BLaER1 treated with 17β-estradiol and CSF1 and Interleukin-3, amounts not matched to agents 10 nM and 100 nM (cell line): ENCODE data around the gene MYO15A.
A peak's percentile ranks its signal among the peaks of the same experiment; 100 is the strongest.

ENCODE experiments used
- H3K27ac ChIP-seq, 11 experiments: shearing (Covaris generic); formaldehyde crosslinking; 2 replicates each; pipeline ENCODE4 v1.8.1; 2022
- H3K27me3 ChIP-seq, 11 experiments: shearing (Covaris generic); formaldehyde crosslinking; 2 replicates each; pipeline ENCODE4 v1.8.1; 2022
- H3K36me3 ChIP-seq, 11 experiments: shearing (Covaris generic); formaldehyde crosslinking; 2 replicates each; pipeline ENCODE4 v1.8.1; 2022
- H3K4me1 ChIP-seq, 10 experiments: shearing (Covaris generic); formaldehyde crosslinking; 2 replicates each; pipeline ENCODE4 v1.8.1; 2022
- H3K4me2 ChIP-seq, 11 experiments: shearing (Covaris generic); formaldehyde crosslinking; 2 replicates each; pipeline ENCODE4 v1.8.1; 2022
- H3K4me3 ChIP-seq, 10 experiments: shearing (Covaris generic); formaldehyde crosslinking; 2 replicates each; pipeline ENCODE4 v1.8.1; 2022
- H3K9ac ChIP-seq, 11 experiments: shearing (Covaris generic); formaldehyde crosslinking; 2 replicates each; pipeline ENCODE4 v1.8.1; 2022
- H3K9me3 ChIP-seq, 11 experiments: shearing (Covaris generic); formaldehyde crosslinking; replicated peaks in 1 of 11; 2 replicates each; pipeline ENCODE4 v1.8.1; 2022
- H4K20me1 ChIP-seq, 11 experiments: shearing (Covaris generic); formaldehyde crosslinking; 2 replicates each; pipeline ENCODE4 v1.8.1; 2022
- Cebpa-rat ChIP-seq, 11 experiments: shearing (Covaris generic); IDR thresholded peaks; 2 replicates each; pipeline ENCODE4 v1.8.1; 2022

MYO15A gene

DNA sequence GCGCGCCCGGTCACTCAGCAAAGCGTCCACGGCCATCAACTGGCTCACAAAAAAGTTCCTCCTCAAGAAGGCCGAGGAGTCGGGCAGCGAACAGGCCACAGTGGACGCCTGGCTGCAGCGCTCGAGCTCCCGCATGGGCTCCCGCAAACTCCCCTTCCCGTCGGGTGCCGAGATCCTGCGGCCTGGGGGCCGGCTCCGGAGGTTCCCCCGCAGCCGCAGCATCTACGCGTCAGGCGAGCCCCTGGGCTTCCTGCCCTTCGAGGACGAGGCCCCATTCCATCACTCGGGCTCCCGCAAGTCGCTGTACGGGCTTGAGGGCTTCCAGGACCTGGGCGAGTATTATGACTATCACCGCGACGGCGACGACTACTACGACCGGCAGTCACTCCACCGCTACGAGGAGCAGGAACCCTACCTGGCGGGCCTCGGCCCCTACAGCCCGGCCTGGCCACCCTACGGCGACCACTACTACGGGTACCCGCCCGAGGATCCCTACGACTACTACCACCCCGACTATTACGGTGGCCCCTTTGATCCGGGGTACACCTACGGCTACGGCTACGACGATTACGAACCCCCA is 10.7 kb downstream of the MYO15A start:
- peaks cover 0 to 7% (median 3%) of the 10 kb centered on the region in 10 experiments; a peak in 11 of 20 replicates for H3K4me1 ChIP-seq
- no peaks in the 10 kb centered on the region for H3K27me3 ChIP-seq
- H3K4me3 ChIP-seq: no peak overlapping the region
- no peaks in the 10 kb centered on the region for H4K20me1 ChIP-seq
- no peak overlapping the region for H3K4me2 ChIP-seq
- H3K9me3 ChIP-seq: peaks cover 29 to 37% (median 32%) of the 10 kb centered on the region in 11 experiments
- H3K27ac ChIP-seq: no peak overlapping the region
- no peak for TF ChIP-seq Cebpa-rat (IDR thresholded peaks at IDR 0.05)
- H3K9ac ChIP-seq: no peak overlapping the region
- no peaks in the 10 kb centered on the region; a peak in 1 of 22 replicates for H3K36me3 ChIP-seq

DNA sequence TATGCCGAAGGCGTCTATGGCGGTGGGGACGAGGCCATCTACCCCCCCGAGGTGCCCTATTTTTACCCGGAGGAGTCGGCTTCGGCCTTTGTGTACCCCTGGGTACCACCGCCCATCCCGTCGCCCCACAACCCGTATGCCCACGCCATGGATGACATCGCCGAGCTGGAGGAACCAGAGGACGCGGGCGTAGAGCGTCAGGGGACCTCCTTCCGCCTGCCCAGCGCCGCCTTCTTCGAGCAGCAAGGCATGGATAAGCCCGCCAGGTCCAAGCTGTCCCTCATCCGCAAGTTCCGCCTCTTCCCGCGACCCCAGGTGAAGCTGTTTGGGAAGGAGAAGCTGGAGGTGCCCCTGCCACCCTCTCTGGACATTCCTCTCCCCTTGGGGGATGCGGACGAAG is 11.4 kb downstream of the MYO15A start:
- H3K9me3 ChIP-seq: peaks cover 29 to 37% (median 32%) of the 10 kb centered on the region in 11 experiments
- H3K36me3 ChIP-seq: no peaks in the 10 kb centered on the region; a peak in 1 of 22 replicates
- H4K20me1 ChIP-seq: no peaks in the 10 kb centered on the region
- no peak overlapping the region for H3K27ac ChIP-seq
- 0 out of 20 replicates have a peak overlapping the region, but pooled peaks of 1 of the 10 experiments have one; percentile 38 for H3K4me3 ChIP-seq
- no peak overlapping the region for H3K4me2 ChIP-seq
- TF ChIP-seq Cebpa-rat (IDR thresholded peaks at IDR 0.05): no peak
- H3K27me3 ChIP-seq: no peaks in the 10 kb centered on the region
- no peak overlapping the region for H3K9ac ChIP-seq
- H3K4me1 ChIP-seq: no peaks in the 10 kb centered on the region

- no peak overlapping the region for H3K9ac ChIP-seq
- H3K4me2 ChIP-seq: no peak overlapping the region
- no peak overlapping the region for H3K4me3 ChIP-seq
- no peaks in the 10 kb centered on the region for H3K27me3 ChIP-seq
- peaks cover 29 to 37% (median 32%) of the 10 kb centered on the region in 11 experiments for H3K9me3 ChIP-seq
- TF ChIP-seq Cebpa-rat (IDR thresholded peaks at IDR 0.05): no peak
- no peaks in the 10 kb centered on the region for H3K4me1 ChIP-seq
- H4K20me1 ChIP-seq: no peaks in the 10 kb centered on the region
- no peaks in the 10 kb centered on the region; a peak in 1 of 22 replicates for H3K36me3 ChIP-seq
- H3K27ac ChIP-seq: no peak overlapping the region
Observed at GRCh38 chr17:18120461-18121017, 12.0 kb downstream of the MYO15A start.

DNA sequence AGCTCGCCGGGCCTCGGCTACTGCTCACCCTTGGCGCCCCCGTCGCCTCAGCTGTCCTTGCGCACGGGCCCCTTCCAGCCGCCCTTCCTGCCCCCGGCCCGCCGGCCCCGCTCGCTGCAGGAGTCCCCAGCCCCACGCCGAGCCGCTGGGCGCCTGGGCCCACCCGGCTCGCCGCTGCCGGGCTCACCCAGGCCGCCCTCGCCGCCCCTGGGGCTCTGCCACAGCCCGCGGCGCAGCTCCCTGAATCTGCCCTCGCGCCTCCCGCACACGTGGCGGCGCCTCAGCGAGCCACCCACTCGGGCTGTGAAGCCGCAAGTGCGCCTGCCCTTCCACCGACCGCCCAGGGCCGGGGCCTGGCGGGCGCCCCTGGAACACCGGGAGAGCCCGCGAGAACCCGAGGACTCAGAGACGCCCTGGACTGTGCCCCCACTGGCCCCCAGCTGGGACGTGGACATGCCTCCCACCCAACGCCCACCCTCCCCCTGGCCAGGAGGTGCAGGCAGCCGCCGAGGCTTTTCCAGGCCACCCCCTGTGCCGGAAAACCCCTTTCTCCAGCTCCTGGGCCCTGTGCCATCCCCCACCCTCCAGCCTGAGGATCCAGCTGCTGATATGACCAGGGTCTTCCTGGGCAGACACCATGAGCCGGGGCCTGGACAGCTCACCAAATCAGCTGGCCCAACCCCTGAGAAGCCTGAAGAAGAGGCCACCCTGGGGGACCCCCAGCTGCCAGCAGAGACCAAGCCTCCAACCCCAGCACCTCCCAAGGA is 12.8 kb downstream of the MYO15A start:
- Histone ChIP-seq H3K4me1 (no peaks in the 10 kb centered on the region), H3K36me3 (no peaks in the 10 kb centered on the region; a peak in 1 of 22 replicates), H3K27ac (no peak overlapping the region), H3K9ac (no peak overlapping the region), H3K27me3 (no peaks in the 10 kb centered on the region), H3K4me2 (no peak overlapping the region), H3K4me3 (no peak overlapping the region), H4K20me1 (no peaks in the 10 kb centered on the region), H3K9me3 (peaks cover 29 to 37% (median 32%) of the 10 kb centered on the region in 11 experiments)
- no peak for TF ChIP-seq Cebpa-rat (IDR thresholded peaks at IDR 0.05)

GRCh38 chr17:18122990-18123753 is 14.6 kb downstream of the MYO15A start:
- Histone ChIP-seq H3K4me3 (no peak overlapping the region), H3K36me3 (no peaks in the 10 kb centered on the region; a peak in 1 of 22 replicates), H3K4me1 (no peaks in the 10 kb centered on the region), H4K20me1 (no peaks in the 10 kb centered on the region), H3K27me3 (no peaks in the 10 kb centered on the region), H3K9me3 (peaks cover 29 to 37% (median 32%) of the 10 kb centered on the region in 11 experiments), H3K27ac (no peak overlapping the region), H3K9ac (no peak overlapping the region), H3K4me2 (no peak overlapping the region)
- TF ChIP-seq Cebpa-rat (IDR thresholded peaks at IDR 0.05): no peak

DNA sequence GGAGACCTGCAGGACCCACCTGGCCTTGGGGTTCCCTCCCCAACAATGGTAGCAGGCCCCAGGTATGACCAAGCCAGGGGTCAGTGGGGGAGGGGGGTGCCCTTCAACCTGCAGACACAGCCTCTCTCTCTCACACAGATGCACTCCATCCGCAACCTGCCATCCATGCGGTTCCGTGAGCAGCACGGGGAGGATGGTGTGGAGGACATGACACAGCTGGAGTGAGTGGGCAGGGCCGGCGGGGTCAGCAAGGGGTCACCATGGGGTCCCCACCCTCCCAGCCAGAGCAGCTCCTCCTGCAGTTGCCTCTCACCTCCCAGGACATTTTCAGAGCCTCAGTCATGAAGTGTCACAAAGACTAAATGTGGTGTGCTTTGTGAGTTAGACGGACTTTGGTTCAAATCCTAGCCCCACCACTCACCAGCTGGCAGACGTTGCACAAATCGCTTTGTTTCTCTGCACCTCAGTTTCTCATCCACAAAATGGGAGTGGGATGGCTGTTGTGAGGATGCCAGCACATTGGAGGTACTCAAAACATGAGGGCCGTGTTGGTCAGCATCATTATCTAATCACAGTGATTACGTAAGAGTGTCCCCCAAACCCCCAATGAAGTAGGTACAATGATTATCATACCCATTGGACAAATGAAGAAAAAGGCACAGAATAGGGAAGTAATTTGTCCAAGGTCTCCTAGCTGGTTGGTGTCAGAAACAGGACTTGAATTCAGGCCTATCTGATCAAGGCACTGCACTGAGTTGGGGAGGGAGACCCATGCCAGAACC is 16.0 kb downstream of the MYO15A start:
- no peak overlapping the region for H3K9ac ChIP-seq
- no peaks in the 10 kb centered on the region; a peak in 1 of 22 replicates for H4K20me1 ChIP-seq
- H3K9me3 ChIP-seq: peaks cover 17 to 24% (median 18%) of the 10 kb centered on the region in 11 experiments
- H3K27me3 ChIP-seq: no peaks in the 10 kb centered on the region
- no peak overlapping the region for H3K4me2 ChIP-seq
- H3K36me3 ChIP-seq: no peaks in the 10 kb centered on the region
- no peak overlapping the region for H3K27ac ChIP-seq
- 0 out of 22 replicates have a peak, but pooled peaks of 1 of the 11 experiments have one; percentile 32 for TF ChIP-seq Cebpa-rat (IDR thresholded peaks at IDR 0.05)
- H3K4me1 ChIP-seq: no peaks in the 10 kb centered on the region
- no peak overlapping the region for H3K4me3 ChIP-seq

DNA sequence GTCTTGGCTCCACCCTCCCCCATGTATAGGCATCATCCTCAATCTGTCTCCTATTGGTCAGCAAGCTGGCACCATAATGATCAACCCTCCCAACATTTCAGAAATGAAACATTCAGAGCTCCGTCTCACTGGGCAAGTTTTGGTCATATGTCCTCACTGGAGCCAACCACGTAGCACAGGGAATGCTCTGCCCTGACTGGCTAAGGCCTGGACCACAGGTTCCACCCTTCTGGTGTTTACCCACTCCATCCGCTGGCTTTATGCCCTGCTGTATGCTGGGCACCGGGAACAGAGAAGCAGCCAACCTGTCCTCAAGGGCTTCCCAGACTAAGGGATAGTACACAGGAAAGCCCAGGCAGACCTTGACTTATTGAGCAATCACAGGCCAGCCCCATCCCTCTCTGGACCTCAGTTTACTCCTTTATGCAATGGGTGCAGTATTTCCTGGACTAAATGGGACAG is 20.5 kb downstream of the MYO15A start:
- H3K4me2 ChIP-seq: no peak overlapping the region
- no peaks in the 10 kb centered on the region; a peak in 1 of 22 replicates for H4K20me1 ChIP-seq
- no peak overlapping the region for H3K4me3 ChIP-seq
- H3K36me3 ChIP-seq: no peaks in the 10 kb centered on the region
- H3K9me3 ChIP-seq: no peaks in the 10 kb centered on the region
- no peaks in the 10 kb centered on the region for H3K27me3 ChIP-seq
- H3K9ac ChIP-seq: no peak overlapping the region
- no peak for TF ChIP-seq Cebpa-rat (IDR thresholded peaks at IDR 0.05)
- peaks cover 0 to 4% (median 0%) of the 10 kb centered on the region in 10 experiments; a peak in 2 of 20 replicates for H3K4me1 ChIP-seq
- H3K27ac ChIP-seq: no peak overlapping the region

- Histone ChIP-seq H3K9ac (no peak overlapping the region), H3K4me3 (no peak overlapping the region), H3K27me3 (no peaks in the 10 kb centered on the region), H3K36me3 (no peaks in the 10 kb centered on the region), H3K4me1 (peaks cover 0 to 4% (median 0%) of the 10 kb centered on the region in 10 experiments; a peak in 2 of 20 replicates), H4K20me1 (no peaks in the 10 kb centered on the region; a peak in 1 of 22 replicates), H3K9me3 (no peaks in the 10 kb centered on the region), H3K27ac (no peak overlapping the region), H3K4me2 (no peak overlapping the region)
- TF ChIP-seq Cebpa-rat (IDR thresholded peaks at IDR 0.05): no peak
Observed at GRCh38 chr17:18132711-18133110, 24.2 kb downstream of the MYO15A start.
